HepG2 (cell line): Measurements from ENCODE around the gene MRPS25. TPM values are rescaled to one million over a fixed set of nuclear protein-coding genes. Genes with fewer than 3 reads are reported as not detected.

Experiments
- ATAC-seq: fragments of 200-7000 bp; cut with Tn5 transposase; 3 replicates; pipeline ENCODE4 v1.9.1; 2020; ENCODE audit warnings: mild to moderate bottlenecking, moderate library complexity
- BruUV-seq: library from RNA; stranded (reverse); fragments of 400-500 nt; replicated peaks from 2 replicates; lab custom pipeline; 2021; lab: Mats Ljungman, UMichigan
- CTCF ChIA-PET: fragments of 300-600 bp; formaldehyde crosslinking; extraction: SDS; loops from one replicate; lab custom pipeline; 2021; ENCODE audit warnings: low total read pairs, inconsistent platforms, low intra/inter-chr PET ratio; lab: Yijun Ruan, JAX
- POLR2A ChIA-PET: fragments of 350-600 bp; sonication (Branson Sonifier 250); formaldehyde crosslinking; loops from one replicate; lab custom pipeline; 2020; ENCODE audit warnings: antibody characterized with exemption, inconsistent platforms; lab: Yijun Ruan, JAX
- DNase-seq: peaks from one replicate; pipeline ENCODE4 v3.0.0-alpha.2; 2015; ENCODE audit warnings: low spot score
- FAIRE-seq: peaks from 3 replicates; lab custom pipeline; 2011; peaks lifted over from hg19 to GRCh38; lab: Jason Lieb, UNC
- H2AFZ ChIP-seq: one replicate; pipeline ENCODE4 v1.6.1; 2011; ENCODE audit warnings: low read length, inconsistent platforms
- H3K27ac ChIP-seq: fragments of 300-600 bp; 3 replicates; pipeline ENCODE4 v1.8.0; 2011; ENCODE audit warnings: mixed run types, mild to moderate bottlenecking, mixed read lengths, low read length, inconsistent platforms; ENCODE audit not compliant: insufficient read depth; ENCODE audit errors: extremely low read length
- H3K27me3 ChIP-seq, 2 experiments: fragments of 200-600 bp in 1 of 2; 2 replicates in 1 of 2; 3 replicates in 1 of 2; pipeline versions ENCODE4 v1.6.0 to v1.8.0; 2011; ENCODE audit warnings: low read length in 2 of 2, mild to moderate bottlenecking in 2 of 2, moderate library complexity in 2 of 2, inconsistent platforms in 1 of 2; ENCODE audit not compliant: insufficient read depth in 2 of 2, control insufficient read depth in 1 of 2
- H3K36me3 ChIP-seq, 2 experiments: fragments of 200-600 bp in 1 of 2; replicated peaks in 1 of 2; 2 replicates in 1 of 2; 3 replicates in 1 of 2; pipeline versions ENCODE4 v1.5.1 to v1.8.0; 2011; ENCODE audit warnings: low read length in 2 of 2, inconsistent platforms in 1 of 2; ENCODE audit not compliant: insufficient read depth in 2 of 2, control insufficient read depth in 1 of 2
- H3K4me1 ChIP-seq: 2 replicates; pipeline ENCODE4 v1.5.1; 2012; ENCODE audit warnings: low read length, inconsistent platforms; ENCODE audit not compliant: insufficient read depth
- H3K4me2 ChIP-seq: 2 replicates; pipeline ENCODE4 v1.6.0; 2011; ENCODE audit warnings: low read depth, low read length, inconsistent platforms
- H3K4me3 ChIP-seq, 3 experiments: fragments of 200-600 bp in 1 of 3; sonication (generic), shearing (Covaris generic) in 1 of 3; replicated peaks in 1 of 3; 2 replicates each; pipeline ENCODE4 v1.5.1; 2011 to 2016; ENCODE audit warnings: low read length in 3 of 3, inconsistent platforms in 2 of 3, low read depth in 2 of 3, mild to moderate bottlenecking in 2 of 3, control low read depth in 1 of 3, mixed read lengths in 1 of 3; ENCODE audit not compliant: insufficient read depth in 1 of 3
- H3K79me2 ChIP-seq: one replicate; pipeline ENCODE4 v1.6.1; 2011; ENCODE audit warnings: low read length, inconsistent platforms; ENCODE audit not compliant: insufficient read depth
- H3K9ac ChIP-seq: 2 replicates; pipeline ENCODE4 v1.6.0; 2011; ENCODE audit warnings: mild to moderate bottlenecking, low read depth, low read length, inconsistent platforms; ENCODE audit not compliant: insufficient read depth
- H3K9me3 ChIP-seq: 2 replicates; pipeline ENCODE4 v1.5.1; 2012; ENCODE audit warnings: mild to moderate bottlenecking, low read length
- H4K20me1 ChIP-seq: 2 replicates; pipeline ENCODE4 v1.6.0; 2011; ENCODE audit warnings: inconsistent platforms, mild to moderate bottlenecking, low read length, moderate library complexity; ENCODE audit not compliant: insufficient read depth
- DNMT3B ChIP-seq: conservative IDR thresholded peaks from 2 replicates; pipeline ENCODE4 v1.6.1; 2016; ENCODE audit warnings: missing biosample characterization, control low read depth
- ELF3 ChIP-seq: IDR thresholded peaks from 2 replicates; pipeline ENCODE4 v1.6.1; 2016; ENCODE audit warnings: missing genetic modification reagents, missing compliant biosample characterization
- HNF4A ChIP-seq: sonication (generic); formaldehyde crosslinking; IDR thresholded peaks from 2 replicates; pipeline ENCODE4 v1.4.0; 2020; ENCODE audit warnings: missing genetic modification reagents
- HOMEZ ChIP-seq: IDR thresholded peaks from 2 replicates; pipeline ENCODE4 v1.6.1; 2016; ENCODE audit warnings: low read depth
- MXD4 ChIP-seq: IDR thresholded peaks from 2 replicates; pipeline ENCODE4 v1.6.1; 2016; ENCODE audit warnings: mild to moderate bottlenecking, missing biosample characterization, missing genetic modification reagents
- NFE2 ChIP-seq: sonication (generic); formaldehyde crosslinking; IDR thresholded peaks from 2 replicates; pipeline ENCODE4 v1.4.0; 2020; ENCODE audit warnings: missing genetic modification reagents
- SALL1 ChIP-seq: sonication (generic); formaldehyde crosslinking; IDR thresholded peaks from 2 replicates; pipeline ENCODE4 v1.8.0; 2022; ENCODE audit warnings: mild to moderate bottlenecking, missing genetic modification reagents
- TMF1 ChIP-seq: sonication (generic); formaldehyde crosslinking; IDR thresholded peaks from 2 replicates; pipeline ENCODE4 v1.8.1; 2022; ENCODE audit warnings: low read depth, missing genetic modification reagents
- UBTF ChIP-seq: sonication (generic); formaldehyde crosslinking; IDR thresholded peaks from 2 replicates; pipeline ENCODE4 v1.4.0; 2020; ENCODE audit warnings: mild to moderate bottlenecking, missing genetic modification reagents
- ZNF138 ChIP-seq: sonication (generic); formaldehyde crosslinking; IDR thresholded peaks from 2 replicates; pipeline ENCODE4 v1.5.0; 2020; ENCODE audit warnings: mild to moderate bottlenecking, low read depth, missing genetic modification reagents
- ZNF274 ChIP-seq: sonication (generic); formaldehyde crosslinking; IDR thresholded peaks from 2 replicates; pipeline ENCODE4 v1.5.1; 2020; ENCODE audit warnings: mild to moderate bottlenecking, missing genetic modification reagents
- ZNF362 ChIP-seq: sonication (generic); formaldehyde crosslinking; IDR thresholded peaks from 2 replicates; pipeline ENCODE4 v1.4.0; 2020; ENCODE audit warnings: missing genetic modification reagents, mild to moderate bottlenecking, borderline replicate concordance
- ZNF724P ChIP-seq: sonication (generic); formaldehyde crosslinking; IDR thresholded peaks from 2 replicates; pipeline ENCODE4 v1.8.0; 2022; ENCODE audit warnings: missing genetic modification reagents, borderline replicate concordance
- ZSCAN31 ChIP-seq: sonication (generic); formaldehyde crosslinking; IDR thresholded peaks from 2 replicates; pipeline ENCODE4 v1.5.0; 2020; ENCODE audit warnings: low read depth, mild to moderate bottlenecking, missing genetic modification reagents
- WGBS: methylation state at CpG from one replicate; pipeline ENCODE4 v1.1.6; 2017; ENCODE audit warnings: low lambda C conversion rate; 5-methylcytosine and 5-hydroxymethylcytosine counted together
- in situ Hi-C: cut with HindIII; loops from 2 replicates; pipeline ENCODE4 v1.10.0; 2017; ENCODE audit warnings: low pct_unique_long_range_greater_than_20kb; ENCODE audit not compliant: extremely low pct_ligation_motif_present
- intact Hi-C: fragments of 100-400 bp; cut with micrococcal nuclease; formaldehyde crosslinking; loops from one replicate; pipeline ENCODE4 v1.10.0; 2022; ENCODE audit not compliant: unreplicated experiment
- polyA plus RNA-seq, 8 experiments: library from polyadenylated mRNA; depleted of rRNA in 3 of 8; stranded (reverse) in 7 of 8; unstranded in 1 of 8; fragments of >200 nt; fragmentation: Illumina TruSeq in 4 of 8; extraction: Trizol in 4 of 8; gene quantifications; 2 replicates each; pipeline versions ENCODE4 v1.2.1 to v1.2.3, GENCODE V29; 2011 to 2016; ENCODE audit warnings: low read depth in 4 of 8, missing spikeins in 1 of 8, mixed read lengths in 1 of 8; ENCODE audit not compliant: insufficient read depth in 1 of 8
- total RNA-seq, 5 experiments: library from RNA; depleted of rRNA; stranded (reverse); fragments of >200 nt; fragmentation: Illumina TruSeq; extraction: Trizol; gene quantifications; 2 replicates each; pipeline ENCODE4 v1.2.3, GENCODE V29; 2016; ENCODE audit warnings: low read depth in 1 of 5

Gene MRPS25
- total and polyA plus RNA-seq, 2 of the 13 experiments (the other 11 are each of a cell fraction or from before 2014, with no cell fraction given) = 60.1 to 74.3 TPM

GRCh38 chr3:15113471-15113870 lies 48.4 kb upstream of the MRPS25 start:
- Histone ChIP-seq H3K27me3 (peaks cover 0 to 2% of the 10 kb centered on the region in 2 experiments; a peak in 1 of 5 replicates), H3K36me3 (no peaks in the 10 kb centered on the region), H3K4me1 (peaks cover 16% of the 10 kb centered on the region), H3K9me3 (no peaks in the 10 kb centered on the region), H4K20me1 (no peaks in the 10 kb centered on the region), H3K4me3 (no peak overlapping the region), H2AFZ (no peak overlapping the region), H3K27ac (no peak overlapping the region), H3K4me2 (no peak overlapping the region), H3K9ac (no peak overlapping the region), H3K79me2 (no peaks in the 10 kb centered on the region)
- POLR2A ChIA-PET = no interaction called here
- CTCF ChIA-PET = no interaction called here
- FAIRE-seq (no peak), ATAC-seq (no peak), DNase-seq (no peak)
- BruUV-seq = no TSS peak
- TF ChIP-seq MXD4 (CRISPR knock-in tag) = no peak
- TF ChIP-seq ZNF724P = no peak
- intact Hi-C loops = no loop called here
- in situ Hi-C loops = loop anchor here (10.0 kb wide), 2 partner anchors 91 to 271 kb away; partner anchors contain the start of gene CAPN7
- WGBS = 32% methylated on average over 6 of the region's 6 CpGs

GRCh38 chr3:15112011-15112410 lies 46.9 kb upstream of the MRPS25 start:
- Histone ChIP-seq H3K27ac (no peak overlapping the region), H3K9ac (no peak overlapping the region), H3K4me1 (peaks cover 29% of the 10 kb centered on the region), H3K79me2 (no peaks in the 10 kb centered on the region), H2AFZ (no peak overlapping the region), H4K20me1 (no peaks in the 10 kb centered on the region), H3K9me3 (no peaks in the 10 kb centered on the region), H3K4me2 (no peak overlapping the region), H3K27me3 (peaks cover 0 to 2% of the 10 kb centered on the region in 2 experiments; a peak in 1 of 5 replicates), H3K4me3 (no peak overlapping the region), H3K36me3 (no peaks in the 10 kb centered on the region)
- ChIA-PET POLR2A (no interaction called here), CTCF (no interaction called here)
- WGBS = 62% methylated on average over 3 of the region's 3 CpGs
- BruUV-seq = no TSS peak
- intact Hi-C loops = no loop called here
- FAIRE-seq (no peak), DNase-seq (no peak), ATAC-seq (no peak)
- in situ Hi-C loops = loop anchor here (10.0 kb wide), 2 partner anchors 93 to 273 kb away; partner anchors contain the start of gene CAPN7
- TF ChIP-seq HNF4A (CRISPR knock-in tag) (no peak), ZNF274 (CRISPR knock-in tag) (no peak), ZSCAN31 (CRISPR knock-in tag) (no peak), HOMEZ (CRISPR knock-in tag) (no peak), SALL1 (CRISPR knock-in tag) (no peak), ZNF138 (CRISPR knock-in tag) (no peak), NFE2 (CRISPR knock-in tag) (no peak), UBTF (CRISPR knock-in tag) (no peak), DNMT3B (CRISPR knock-in tag) (no peak), ZNF362 (CRISPR knock-in tag) (no peak), ELF3 (no peak), TMF1 (CRISPR knock-in tag) (no peak)
